Measurements from ENCODE around the gene SAMD11. TPM values are rescaled to one million over a fixed set of nuclear protein-coding genes. Genes with fewer than 3 reads are reported as not detected.

Gene SAMD11
- total RNA-seq, 1 donor from 2014 or later = 6.0 TPM

- Histone ChIP-seq H4K20me1 (ENCODE audit: insufficient read depth, low read length) (peaks cover 41% of the 10 kb centered on the region), H3K36me3 (ENCODE audit: insufficient read depth, low read length) (peaks cover 19% of the 10 kb centered on the region), H3K27me3 (ENCODE audit: insufficient read depth, low read length) (no peaks in the 10 kb centered on the region), H3K4me1 (ENCODE audit: insufficient read depth, low read length) (no peaks in the 10 kb centered on the region), H3K9me3 (ENCODE audit: insufficient read depth, low read depth, low read length) (no peaks in the 10 kb centered on the region), H3K4me2 (ENCODE audit: low read length) (no peak overlapping the region), H3K27ac (ENCODE audit: low read depth, low read length) (no peak overlapping the region), H3K4me3 (ENCODE audit: insufficient read depth, low read depth, low read length) (no peak overlapping the region), H3K79me2 (ENCODE audit: insufficient read depth, low read length) (peaks cover 4% of the 10 kb centered on the region), H3K9ac (ENCODE audit: low read length) (no peak overlapping the region), H2AFZ (ENCODE audit: low read depth, low read length) (no peak overlapping the region)
- Mint-ChIP-seq H3K4me1 (ENCODE audit: low read depth, unreplicated experiment) (no peaks in the 10 kb centered on the region), H3K27me3 (ENCODE audit: low read depth, unreplicated experiment) (peaks cover 4% of the 10 kb centered on the region), H3K36me3 (ENCODE audit: low read depth, unreplicated experiment) (peaks cover 19% of the 10 kb centered on the region), H3K27ac (ENCODE audit: unreplicated experiment) (no peak overlapping the region), H3K4me3 (ENCODE audit: unreplicated experiment) (no peak overlapping the region), H3K9me3 (ENCODE audit: unreplicated experiment) (no peaks in the 10 kb centered on the region)
- FAIRE-seq (no peak), DNase-seq (ENCODE audit: low read depth) (no peak)
- no peak for TF ChIP-seq EZH2 (IDR thresholded peaks at IDR 0.05; ENCODE audit: insufficient read depth, low read length)
These were observed 26.5 kb downstream of the SAMD11 start for GRCh38 chr1:950268-950667.

GRCh38 chr1:950881-951280 is 27.2 kb downstream of the SAMD11 start:
- H3K4me1 Mint-ChIP-seq (ENCODE audit: low read depth, unreplicated experiment) = no peaks in the 10 kb centered on the region
- no peak overlapping the region for H3K27ac ChIP-seq (ENCODE audit: low read depth, low read length)
- H3K27me3 Mint-ChIP-seq (ENCODE audit: low read depth, unreplicated experiment) = peaks cover 4% of the 10 kb centered on the region
- TF ChIP-seq EZH2 (IDR thresholded peaks at IDR 0.05; ENCODE audit: insufficient read depth, low read length) (no peak), CTCF (IDR thresholded peaks at IDR 0.05; ENCODE audit: insufficient read depth, low read depth, low read length) (no peak)
- FAIRE-seq (no peak), DNase-seq (ENCODE audit: low read depth) (no peak)
- H3K4me3 Mint-ChIP-seq (ENCODE audit: unreplicated experiment) = no peak overlapping the region
- H3K4me2 ChIP-seq (ENCODE audit: low read length) = no peak overlapping the region
- H2AFZ ChIP-seq (ENCODE audit: low read depth, low read length) = no peak overlapping the region
- H4K20me1 ChIP-seq (ENCODE audit: insufficient read depth, low read length) = peaks cover 41% of the 10 kb centered on the region
- no peaks in the 10 kb centered on the region for H3K9me3 Mint-ChIP-seq (ENCODE audit: unreplicated experiment)
- no peak overlapping the region for H3K4me3 ChIP-seq (ENCODE audit: insufficient read depth, low read depth, low read length)
- peaks cover 4% of the 10 kb centered on the region for H3K79me2 ChIP-seq (ENCODE audit: insufficient read depth, low read length)
- H3K36me3 Mint-ChIP-seq (ENCODE audit: low read depth, unreplicated experiment) = peaks cover 21% of the 10 kb centered on the region
- H3K27me3 ChIP-seq (ENCODE audit: insufficient read depth, low read length) = no peaks in the 10 kb centered on the region
- H3K9me3 ChIP-seq (ENCODE audit: insufficient read depth, low read depth, low read length) = no peaks in the 10 kb centered on the region
- H3K4me1 ChIP-seq (ENCODE audit: insufficient read depth, low read length) = no peaks in the 10 kb centered on the region
- H3K27ac Mint-ChIP-seq (ENCODE audit: unreplicated experiment) = no peak overlapping the region
- no peak overlapping the region for H3K9ac ChIP-seq (ENCODE audit: low read length)
- H3K36me3 ChIP-seq (ENCODE audit: insufficient read depth, low read length) = peaks cover 22% of the 10 kb centered on the region

- Histone ChIP-seq H3K79me2 (ENCODE audit: insufficient read depth, low read length) (peaks cover 8% of the 10 kb centered on the region), H3K27ac (ENCODE audit: low read depth, low read length) (no peak overlapping the region), H3K27me3 (ENCODE audit: insufficient read depth, low read length) (no peaks in the 10 kb centered on the region), H3K9ac (ENCODE audit: low read length) (no peak overlapping the region), H3K4me2 (ENCODE audit: low read length) (no peak overlapping the region), H3K4me1 (ENCODE audit: insufficient read depth, low read length) (no peaks in the 10 kb centered on the region), H3K9me3 (ENCODE audit: insufficient read depth, low read depth, low read length) (no peaks in the 10 kb centered on the region), H2AFZ (ENCODE audit: low read depth, low read length) (no peak overlapping the region), H3K4me3 (ENCODE audit: insufficient read depth, low read depth, low read length) (no peak overlapping the region), H3K36me3 (ENCODE audit: insufficient read depth, low read length) (peaks cover 22% of the 10 kb centered on the region), H4K20me1 (ENCODE audit: insufficient read depth, low read length) (peaks cover 42% of the 10 kb centered on the region)
- no peak overlapping the region for H3K27ac Mint-ChIP-seq (ENCODE audit: unreplicated experiment)
- H3K4me3 Mint-ChIP-seq (ENCODE audit: unreplicated experiment) = no peak overlapping the region
- no peaks in the 10 kb centered on the region for H3K4me1 Mint-ChIP-seq (ENCODE audit: low read depth, unreplicated experiment)
- H3K27me3 Mint-ChIP-seq (ENCODE audit: low read depth, unreplicated experiment) = peaks cover 4% of the 10 kb centered on the region
- DNase-seq (ENCODE audit: low read depth) = no peak
- TF ChIP-seq CTCF (IDR thresholded peaks at IDR 0.05; ENCODE audit: insufficient read depth, low read depth, low read length) (peak; percentile 26), EZH2 (IDR thresholded peaks at IDR 0.05; ENCODE audit: insufficient read depth, low read length) (no peak)
- peaks cover 21% of the 10 kb centered on the region for H3K36me3 Mint-ChIP-seq (ENCODE audit: low read depth, unreplicated experiment)
- H3K9me3 Mint-ChIP-seq (ENCODE audit: unreplicated experiment) = no peaks in the 10 kb centered on the region
- FAIRE-seq = no peak
These were observed 27.6 kb downstream of the SAMD11 start for GRCh38 chr1:951364-951763.

All from astrocyte (in vitro differentiated cells and primary cell).